OCI-M2 (cell line): ENCODE data around the gene PPAT.

Source experiments
- DNase-seq: peaks from one replicate; lab custom pipeline; 2025; ENCODE audit not compliant: unreplicated experiment; lab: John Stamatoyannopoulos, UW

PPAT gene

GRCh38 chr4:56434599-56435139 lies 746 bp downstream of the PPAT start:
- peak; percentile 20 for DNase-seq

GRCh38 chr4:56433280-56433679 lies 2.1 kb downstream of the PPAT start:
- DNase-seq, result no peak

GRCh38 chr4:56430203-56430602 lies 5.2 kb downstream of the PPAT start:
- DNase-seq, result no peak

- DNase-seq, result no peak
Measured at GRCh38 chr4:56427179-56427578, 8.2 kb downstream of the PPAT start.

GRCh38 chr4:56426273-56426672 lies 9.1 kb downstream of the PPAT start:
- no peak for DNase-seq

- DNase-seq, result no peak
Measured at GRCh38 chr4:56425518-56425917, 9.9 kb downstream of the PPAT start.

GRCh38 chr4:56424697-56425514 lies 10.5 kb downstream of the PPAT start:
- DNase-seq, result no peak

- DNase-seq, result no peak
Measured at GRCh38 chr4:56424176-56424575, 11.2 kb downstream of the PPAT start.

- DNase-seq, result no peak
Measured at GRCh38 chr4:56417396-56417795, 18.0 kb downstream of the PPAT start.

- DNase-seq, result no peak
Measured at GRCh38 chr4:56416349-56416748, 19.1 kb downstream of the PPAT start.

GRCh38 chr4:56414135-56414670 lies 21.2 kb downstream of the PPAT start:
- DNase-seq, result no peak

- no peak for DNase-seq
Measured at GRCh38 chr4:56410247-56411062, 25.0 kb downstream of the PPAT start.

GRCh38 chr4:56409511-56410090 lies 25.8 kb downstream of the PPAT start:
- DNase-seq, result no peak

- DNase-seq, result no peak
Measured at GRCh38 chr4:56408978-56409377, 26.4 kb downstream of the PPAT start.

- no peak for DNase-seq
Measured at GRCh38 chr4:56406151-56406550, 29.3 kb downstream of the PPAT start.

- DNase-seq, result no peak
Measured at GRCh38 chr4:56405016-56405415, 30.4 kb downstream of the PPAT start.

GRCh38 chr4:56400560-56400959 lies 34.9 kb downstream of the PPAT start:
- no peak for DNase-seq

- DNase-seq, result no peak
Measured at GRCh38 chr4:56391270-56391669, 44.1 kb downstream of the PPAT start.

- no peak for DNase-seq
Measured at GRCh38 chr4:56389558-56389957, 45.9 kb downstream of the PPAT start.

- no peak for DNase-seq
Measured at GRCh38 chr4:56388306-56388705, 47.1 kb downstream of the PPAT start.
